ENCODE data around the gene CYP2S1.
"Not testable (repeated sequence)": the region's sequence is repeated elsewhere in the genome, so short reads cannot be mapped to it uniquely, and the experiment has no call there.

The CYP2S1 gene

GRCh38 chr19:41226053-41226873 lies 33.2 kb downstream of the CYP2S1 start:
- DNase-seq (ENCODE audit: low read depth in 3 of 3), result peak; percentile 13 to 26 (median 13)

- DNase-seq (ENCODE audit: low read depth in 3 of 3), result no peak
These were observed 33.9 kb downstream of the CYP2S1 start for GRCh38 chr19:41226874-41227390.

- DNase-seq (ENCODE audit: low read depth in 3 of 3), result no peak
These were observed 35.5 kb downstream of the CYP2S1 start for GRCh38 chr19:41228486-41228885.

GRCh38 chr19:41229338-41229737 lies 36.3 kb downstream of the CYP2S1 start:
- not testable (repeated sequence) for DNase-seq (ENCODE audit: low read depth in 3 of 3)

GRCh38 chr19:41230067-41230857 lies 37.2 kb downstream of the CYP2S1 start:
- no peak for DNase-seq (ENCODE audit: low read depth in 3 of 3)

- no peak for DNase-seq (ENCODE audit: low read depth in 3 of 3)
These were observed 39.7 kb downstream of the CYP2S1 start for GRCh38 chr19:41232686-41233085.

- DNase-seq (ENCODE audit: low read depth in 3 of 3), result no peak
These were observed 40.8 kb downstream of the CYP2S1 start for GRCh38 chr19:41233748-41234240.

GRCh38 chr19:41234512-41235168 lies 41.6 kb downstream of the CYP2S1 start:
- DNase-seq (ENCODE audit: low read depth in 3 of 3), result no peak

GRCh38 chr19:41235480-41235879 lies 42.5 kb downstream of the CYP2S1 start:
- DNase-seq (ENCODE audit: low read depth in 3 of 3), result no peak

- no peak for DNase-seq (ENCODE audit: low read depth in 3 of 3)
These were observed 45.2 kb downstream of the CYP2S1 start for GRCh38 chr19:41238244-41238643.

GRCh38 chr19:41239363-41239762 lies 46.3 kb downstream of the CYP2S1 start:
- no peak for DNase-seq (ENCODE audit: low read depth in 3 of 3)

- no peak for DNase-seq (ENCODE audit: low read depth in 3 of 3)
These were observed 47.0 kb downstream of the CYP2S1 start for GRCh38 chr19:41239961-41240574.

- DNase-seq (ENCODE audit: low read depth in 3 of 3), result no peak
These were observed 48.8 kb downstream of the CYP2S1 start for GRCh38 chr19:41241859-41242258.

GRCh38 chr19:41244117-41244516 lies 51.1 kb downstream of the CYP2S1 start:
- DNase-seq (ENCODE audit: low read depth in 3 of 3), result no peak

- no peak for DNase-seq (ENCODE audit: low read depth in 3 of 3)
These were observed 52.8 kb downstream of the CYP2S1 start for GRCh38 chr19:41245843-41246242.

GRCh38 chr19:41248895-41249294 lies 55.9 kb downstream of the CYP2S1 start:
- DNase-seq (ENCODE audit: low read depth in 3 of 3), result no peak

GRCh38 chr19:41249707-41250423 lies 56.8 kb downstream of the CYP2S1 start:
- no peak for DNase-seq (ENCODE audit: low read depth in 3 of 3)

- no peak for DNase-seq (ENCODE audit: low read depth in 3 of 3)
These were observed 60.6 kb downstream of the CYP2S1 start for GRCh38 chr19:41253660-41254059.

GRCh38 chr19:41255171-41255570 lies 62.2 kb downstream of the CYP2S1 start:
- DNase-seq (ENCODE audit: low read depth in 3 of 3), result no peak
